GM23338 (cell line): Measurements from ENCODE around the gene MECP2. TPM values are rescaled to one million over a fixed set of nuclear protein-coding genes. Genes with fewer than 3 reads are reported as not detected.

Experiments
- ATAC-seq: fragments of 200-7000 bp; cut with Tn5 transposase; 3 replicates; pipeline ENCODE4 v1.9.1; 2020
- DNase-seq: peaks from one replicate; pipeline ENCODE4 v3.0.0-alpha.2; 2015; ENCODE audit warnings: low spot score
- H2AFZ ChIP-seq: fragments of 200-600 bp; sonication (generic); 2 replicates; pipeline ENCODE4 v1.8.0; 2016; ENCODE audit warnings: antibody characterized with exemption, mild to moderate bottlenecking, moderate library complexity
- H3F3A ChIP-seq: fragments of 200-600 bp; sonication (generic); replicated peaks from 2 replicates; pipeline ENCODE4 v1.8.0; 2017; ENCODE audit warnings: antibody characterized with exemption, mixed run types, low read depth
- H3K27ac ChIP-seq: fragments of 200-600 bp; sonication (generic); 2 replicates; pipeline ENCODE4 v1.6.1; 2016; ENCODE audit warnings: low read depth
- H3K27me3 ChIP-seq: fragments of 200-600 bp; sonication (generic); 2 replicates; pipeline ENCODE4 v1.8.0; 2016; ENCODE audit warnings: mild to moderate bottlenecking, mixed run types, moderate library complexity; ENCODE audit not compliant: insufficient read depth
- H3K36me3 ChIP-seq: fragments of 200-600 bp; sonication (generic); 2 replicates; pipeline ENCODE4 v1.8.0; 2016; ENCODE audit warnings: mild to moderate bottlenecking; ENCODE audit not compliant: insufficient read depth
- H3K4me1 ChIP-seq: fragments of 200-600 bp; sonication (generic); 2 replicates; pipeline ENCODE4 v1.8.0; 2016; ENCODE audit warnings: mild to moderate bottlenecking, moderate library complexity; ENCODE audit not compliant: insufficient read depth
- H3K4me2 ChIP-seq: fragments of 200-600 bp; sonication (generic); 2 replicates; pipeline ENCODE4 v1.7.1; 2017; ENCODE audit warnings: mixed run types
- H3K4me3 ChIP-seq: fragments of 200-600 bp; sonication (generic); 2 replicates; pipeline ENCODE4 v1.6.1; 2016; ENCODE audit warnings: mixed run types
- H3K79me2 ChIP-seq: fragments of 200-600 bp; sonication (generic); replicated peaks from 2 replicates; pipeline ENCODE4 v1.8.0; 2017; ENCODE audit warnings: mild to moderate bottlenecking; ENCODE audit not compliant: insufficient read depth
- H3K9me2 ChIP-seq: fragments of 200-600 bp; sonication (generic); 2 replicates; pipeline ENCODE4 v1.8.0; 2017; ENCODE audit not compliant: insufficient read depth
- H4K20me1 ChIP-seq: fragments of 200-600 bp; sonication (generic); replicated peaks from 2 replicates; pipeline ENCODE4 v1.8.0; 2017; ENCODE audit warnings: mild to moderate bottlenecking; ENCODE audit not compliant: insufficient read depth
- H3K27ac Mint-ChIP-seq: 2 replicates; pipeline ENCODE4 v1.8.0; 2020; ENCODE audit warnings: inconsistent platforms, mild to moderate bottlenecking, moderate library complexity, mixed read lengths
- H3K27me3 Mint-ChIP-seq: 3 replicates; pipeline ENCODE4 v1.8.0; 2022; ENCODE audit warnings: low read depth, mild to moderate bottlenecking, moderate library complexity, mixed read lengths, inconsistent platforms; ENCODE audit not compliant: insufficient read depth, poor library complexity
- H3K36me3 Mint-ChIP-seq: 3 replicates; pipeline ENCODE4 v1.8.0; 2021; ENCODE audit warnings: low read depth, mild to moderate bottlenecking, inconsistent platforms, moderate library complexity, mixed read lengths
- H3K4me1 Mint-ChIP-seq: 3 replicates; pipeline ENCODE4 v1.8.0; 2020; ENCODE audit warnings: mild to moderate bottlenecking, inconsistent platforms, mixed read lengths
- H3K4me3 Mint-ChIP-seq: 3 replicates; pipeline ENCODE4 v1.8.0; 2021; ENCODE audit warnings: moderate library complexity, mild to moderate bottlenecking, inconsistent platforms, mixed read lengths
- H3K9me3 Mint-ChIP-seq: 3 replicates; pipeline ENCODE4 v1.8.0; 2020; ENCODE audit warnings: moderate library complexity, mild to moderate bottlenecking, inconsistent platforms, mixed read lengths
- EZH2 ChIP-seq: fragments of 200-600 bp; sonication (generic); IDR thresholded peaks from one replicate; pipeline ENCODE4 v1.8.0; 2017; ENCODE audit warnings: antibody characterized with exemption, mild to moderate bottlenecking, low read depth; ENCODE audit not compliant: unreplicated experiment
- EZH2phosphoT487 ChIP-seq: fragments of 200-600 bp; sonication (generic); IDR thresholded peaks from one replicate; pipeline ENCODE4 v1.8.1; 2018; ENCODE audit warnings: antibody characterized with exemption; ENCODE audit not compliant: unreplicated experiment
- JUNB ChIP-seq: IDR thresholded peaks from one replicate; pipeline ENCODE4 v1.6.1; 2016; ENCODE audit warnings: antibody characterized with exemption; ENCODE audit not compliant: unreplicated experiment
- NANOG ChIP-seq: IDR thresholded peaks from 2 replicates; pipeline ENCODE4 v1.6.1; 2016; ENCODE audit warnings: antibody characterized with exemption, borderline replicate concordance
- POLR2AphosphoS5 ChIP-seq: IDR thresholded peaks from 2 replicates; pipeline ENCODE4 v1.6.1; 2016; ENCODE audit warnings: antibody characterized with exemption, low read depth
- STAT1 ChIP-seq: IDR thresholded peaks from one replicate; pipeline ENCODE4 v1.6.1; 2016; ENCODE audit warnings: antibody characterized with exemption; ENCODE audit not compliant: unreplicated experiment
- ZNF114 ChIP-seq: fragments of 250-450 bp; sonication (Bioruptor Pico); IDR thresholded peaks from 2 replicates; pipeline ENCODE4 v1.5.0; 2020; ENCODE audit warnings: mild to moderate bottlenecking, moderate library complexity
- ZNF331 ChIP-seq: fragments of 250-450 bp; sonication (Bioruptor Pico); IDR thresholded peaks from 2 replicates; pipeline ENCODE4 v1.5.0; 2020; ENCODE audit warnings: low read depth, mild to moderate bottlenecking, moderate library complexity
- polyA plus RNA-seq: library from polyadenylated mRNA; unstranded; fragments of >200 nt; fragmentation: Nextera tagmentation; extraction: Ambion mirVana; gene quantifications from 2 replicates; pipeline ENCODE4 v1.2.1, GENCODE V29; 2016
- total RNA-seq: library from RNA; depleted of rRNA; stranded (reverse); fragments of >200 nt; shearing (Covaris generic); gene quantifications from 2 replicates; pipeline ENCODE4 v1.2.3, GENCODE V29; 2014
- TF ChIP-seq, protein P1 (sequence below), 2 experiments: fragments of 200-600 bp in 1 of 2; sonication (generic) in 1 of 2; conservative IDR thresholded peaks; 2 replicates each; pipeline versions ENCODE4 v1.5.1 to v1.6.1; 2016 to 2017; ENCODE audit warnings: antibody characterized with exemption in 2 of 2, low read depth in 2 of 2, mild to moderate bottlenecking in 2 of 2, moderate library complexity in 1 of 2
- TF ChIP-seq, protein P2 (sequence below): IDR thresholded peaks from 2 replicates; pipeline ENCODE4 v1.6.1; 2016; ENCODE audit warnings: antibody characterized with exemption
- TF ChIP-seq, protein P3 (sequence below): IDR thresholded peaks from one replicate; pipeline ENCODE4 v1.6.1; 2018; ENCODE audit warnings: antibody characterized with exemption; ENCODE audit not compliant: unreplicated experiment

Gene MECP2
- total and polyA plus RNA-seq, 2 experiments from 2014 or later, result 27.7 to 32.7 TPM

DNA sequence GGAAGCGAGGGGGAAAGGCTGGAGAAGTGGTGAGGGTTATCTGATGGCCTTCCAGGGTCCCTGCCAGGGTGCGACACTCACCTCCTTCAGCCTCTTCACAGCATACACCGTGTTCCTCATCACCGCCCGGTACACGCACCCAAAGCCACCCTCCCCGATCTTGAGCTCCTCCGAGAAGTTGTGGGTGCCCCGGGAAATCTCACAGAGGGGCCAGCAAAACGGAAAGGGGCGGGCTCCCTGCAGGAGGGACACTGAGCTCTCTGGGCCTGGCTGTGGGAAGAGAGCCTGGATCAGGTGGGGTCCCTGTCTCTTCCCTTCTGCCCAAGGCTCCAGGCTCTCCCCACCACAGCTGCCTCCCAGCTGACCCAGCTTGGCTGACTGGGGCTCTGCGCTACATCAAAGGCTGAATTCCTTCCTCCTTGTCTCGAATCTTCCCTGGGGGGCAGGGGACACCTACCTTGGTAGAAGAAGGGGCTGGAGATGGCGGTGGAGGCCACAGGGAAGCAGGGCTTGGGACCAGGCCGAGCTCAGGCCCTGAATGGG is 78.9 kb downstream of the MECP2 start (continued):
- TF ChIP-seq ZNF114 (no peak), NANOG (no peak), ZNF331 (CRISPR knock-in tag) (no peak), EZH2phosphoT487 (no peak), POLR2AphosphoS5 (no peak)
- TF ChIP-seq, protein P1, sequence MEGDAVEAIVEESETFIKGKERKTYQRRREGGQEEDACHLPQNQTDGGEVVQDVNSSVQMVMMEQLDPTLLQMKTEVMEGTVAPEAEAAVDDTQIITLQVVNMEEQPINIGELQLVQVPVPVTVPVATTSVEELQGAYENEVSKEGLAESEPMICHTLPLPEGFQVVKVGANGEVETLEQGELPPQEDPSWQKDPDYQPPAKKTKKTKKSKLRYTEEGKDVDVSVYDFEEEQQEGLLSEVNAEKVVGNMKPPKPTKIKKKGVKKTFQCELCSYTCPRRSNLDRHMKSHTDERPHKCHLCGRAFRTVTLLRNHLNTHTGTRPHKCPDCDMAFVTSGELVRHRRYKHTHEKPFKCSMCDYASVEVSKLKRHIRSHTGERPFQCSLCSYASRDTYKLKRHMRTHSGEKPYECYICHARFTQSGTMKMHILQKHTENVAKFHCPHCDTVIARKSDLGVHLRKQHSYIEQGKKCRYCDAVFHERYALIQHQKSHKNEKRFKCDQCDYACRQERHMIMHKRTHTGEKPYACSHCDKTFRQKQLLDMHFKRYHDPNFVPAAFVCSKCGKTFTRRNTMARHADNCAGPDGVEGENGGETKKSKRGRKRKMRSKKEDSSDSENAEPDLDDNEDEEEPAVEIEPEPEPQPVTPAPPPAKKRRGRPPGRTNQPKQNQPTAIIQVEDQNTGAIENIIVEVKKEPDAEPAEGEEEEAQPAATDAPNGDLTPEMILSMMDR (conservative IDR thresholded peaks at IDR 0.05; ENCODE audit: low read depth in 2 of 2), result no peak

DNA sequence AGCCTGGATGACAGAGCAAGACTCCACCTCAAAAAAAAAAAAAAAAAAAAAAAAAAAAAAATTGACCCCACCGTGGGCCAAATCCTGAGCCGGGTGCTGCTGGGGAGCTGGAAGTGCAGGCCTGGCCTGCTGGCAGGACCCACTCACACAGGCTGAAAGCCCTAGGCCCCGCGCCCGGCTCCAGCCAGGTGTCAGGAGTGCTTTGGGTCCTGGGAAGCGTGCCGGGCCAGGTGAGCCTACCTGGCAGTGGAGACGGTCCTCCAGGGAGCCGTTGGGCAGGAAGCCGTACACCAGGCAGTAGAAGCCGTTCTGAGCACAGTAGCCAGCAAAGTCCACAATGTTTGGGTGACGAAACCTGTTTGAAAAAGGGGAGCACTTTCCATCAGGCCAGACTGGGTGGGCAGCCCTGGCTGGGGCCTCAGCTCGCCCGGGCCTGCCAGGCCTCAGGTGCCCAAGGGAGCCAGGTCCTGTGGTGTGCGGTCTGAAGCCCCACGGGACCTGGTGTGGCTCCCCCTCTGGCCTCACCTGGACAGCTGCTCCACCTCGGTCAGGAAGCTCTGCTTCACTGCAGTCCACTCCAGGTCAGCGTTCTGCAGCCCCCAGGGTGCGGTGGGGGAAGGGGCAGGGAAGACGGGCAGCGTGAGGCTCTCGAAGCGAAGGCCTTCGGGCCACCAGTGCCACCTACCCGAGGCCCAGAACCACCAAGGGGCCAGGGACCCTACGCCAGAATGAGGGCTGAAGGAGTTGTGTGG is 79.6 kb downstream of the MECP2 start:
- no peak overlapping the region for H3K4me3 ChIP-seq
- Mint-ChIP-seq H3K27me3 (peaks cover 5% of the 10 kb centered on the region), H3K27ac (no peak overlapping the region), H3K9me3 (no peaks in the 10 kb centered on the region), H3K4me1 (peaks cover 33% of the 10 kb centered on the region), H3K36me3 (peaks cover 16% of the 10 kb centered on the region; the same call in 2 of the 3 replicates), H3K4me3 (0 out of 3 replicates have a peak overlapping the region, but pooled peaks have one; percentile 17)
- no peaks in the 10 kb centered on the region for H3K79me2 ChIP-seq
- no peaks in the 10 kb centered on the region for H3F3A ChIP-seq
- no peaks in the 10 kb centered on the region for H3K36me3 ChIP-seq
- DNase-seq, result no peak
- no peaks in the 10 kb centered on the region for H3K27me3 ChIP-seq
- ATAC-seq, result no peak
- H3K9me2 ChIP-seq, result no peaks in the 10 kb centered on the region
- H4K20me1 ChIP-seq, result no peaks in the 10 kb centered on the region
- H2AFZ ChIP-seq, result no peak overlapping the region
- no peak overlapping the region for H3K27ac ChIP-seq
- H3K4me1 ChIP-seq, result peaks cover 6% of the 10 kb centered on the region; the same call in 1 of the 2 replicates
- H3K4me2 ChIP-seq, result no peak overlapping the region
- TF ChIP-seq, protein P2, sequence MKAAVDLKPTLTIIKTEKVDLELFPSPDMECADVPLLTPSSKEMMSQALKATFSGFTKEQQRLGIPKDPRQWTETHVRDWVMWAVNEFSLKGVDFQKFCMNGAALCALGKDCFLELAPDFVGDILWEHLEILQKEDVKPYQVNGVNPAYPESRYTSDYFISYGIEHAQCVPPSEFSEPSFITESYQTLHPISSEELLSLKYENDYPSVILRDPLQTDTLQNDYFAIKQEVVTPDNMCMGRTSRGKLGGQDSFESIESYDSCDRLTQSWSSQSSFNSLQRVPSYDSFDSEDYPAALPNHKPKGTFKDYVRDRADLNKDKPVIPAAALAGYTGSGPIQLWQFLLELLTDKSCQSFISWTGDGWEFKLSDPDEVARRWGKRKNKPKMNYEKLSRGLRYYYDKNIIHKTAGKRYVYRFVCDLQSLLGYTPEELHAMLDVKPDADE, result no peak
- TF ChIP-seq STAT1, result no peak
- TF ChIP-seq JUNB, result no peak
- no peak for TF ChIP-seq NANOG
- no peak for TF ChIP-seq EZH2
- TF ChIP-seq ZNF114, result no peak
- TF ChIP-seq, protein P3, sequence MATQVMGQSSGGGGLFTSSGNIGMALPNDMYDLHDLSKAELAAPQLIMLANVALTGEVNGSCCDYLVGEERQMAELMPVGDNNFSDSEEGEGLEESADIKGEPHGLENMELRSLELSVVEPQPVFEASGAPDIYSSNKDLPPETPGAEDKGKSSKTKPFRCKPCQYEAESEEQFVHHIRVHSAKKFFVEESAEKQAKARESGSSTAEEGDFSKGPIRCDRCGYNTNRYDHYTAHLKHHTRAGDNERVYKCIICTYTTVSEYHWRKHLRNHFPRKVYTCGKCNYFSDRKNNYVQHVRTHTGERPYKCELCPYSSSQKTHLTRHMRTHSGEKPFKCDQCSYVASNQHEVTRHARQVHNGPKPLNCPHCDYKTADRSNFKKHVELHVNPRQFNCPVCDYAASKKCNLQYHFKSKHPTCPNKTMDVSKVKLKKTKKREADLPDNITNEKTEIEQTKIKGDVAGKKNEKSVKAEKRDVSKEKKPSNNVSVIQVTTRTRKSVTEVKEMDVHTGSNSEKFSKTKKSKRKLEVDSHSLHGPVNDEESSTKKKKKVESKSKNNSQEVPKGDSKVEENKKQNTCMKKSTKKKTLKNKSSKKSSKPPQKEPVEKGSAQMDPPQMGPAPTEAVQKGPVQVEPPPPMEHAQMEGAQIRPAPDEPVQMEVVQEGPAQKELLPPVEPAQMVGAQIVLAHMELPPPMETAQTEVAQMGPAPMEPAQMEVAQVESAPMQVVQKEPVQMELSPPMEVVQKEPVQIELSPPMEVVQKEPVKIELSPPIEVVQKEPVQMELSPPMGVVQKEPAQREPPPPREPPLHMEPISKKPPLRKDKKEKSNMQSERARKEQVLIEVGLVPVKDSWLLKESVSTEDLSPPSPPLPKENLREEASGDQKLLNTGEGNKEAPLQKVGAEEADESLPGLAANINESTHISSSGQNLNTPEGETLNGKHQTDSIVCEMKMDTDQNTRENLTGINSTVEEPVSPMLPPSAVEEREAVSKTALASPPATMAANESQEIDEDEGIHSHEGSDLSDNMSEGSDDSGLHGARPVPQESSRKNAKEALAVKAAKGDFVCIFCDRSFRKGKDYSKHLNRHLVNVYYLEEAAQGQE, result no peak
- TF ChIP-seq, protein P1 (conservative IDR thresholded peaks at IDR 0.05; ENCODE audit: low read depth in 2 of 2), result no peak
- TF ChIP-seq ZNF331 (CRISPR knock-in tag), result no peak
- no peak for TF ChIP-seq POLR2AphosphoS5
- no peak for TF ChIP-seq EZH2phosphoT487
